Measurements from ENCODE around the gene ALDH2.

ALDH2 gene

DNA sequence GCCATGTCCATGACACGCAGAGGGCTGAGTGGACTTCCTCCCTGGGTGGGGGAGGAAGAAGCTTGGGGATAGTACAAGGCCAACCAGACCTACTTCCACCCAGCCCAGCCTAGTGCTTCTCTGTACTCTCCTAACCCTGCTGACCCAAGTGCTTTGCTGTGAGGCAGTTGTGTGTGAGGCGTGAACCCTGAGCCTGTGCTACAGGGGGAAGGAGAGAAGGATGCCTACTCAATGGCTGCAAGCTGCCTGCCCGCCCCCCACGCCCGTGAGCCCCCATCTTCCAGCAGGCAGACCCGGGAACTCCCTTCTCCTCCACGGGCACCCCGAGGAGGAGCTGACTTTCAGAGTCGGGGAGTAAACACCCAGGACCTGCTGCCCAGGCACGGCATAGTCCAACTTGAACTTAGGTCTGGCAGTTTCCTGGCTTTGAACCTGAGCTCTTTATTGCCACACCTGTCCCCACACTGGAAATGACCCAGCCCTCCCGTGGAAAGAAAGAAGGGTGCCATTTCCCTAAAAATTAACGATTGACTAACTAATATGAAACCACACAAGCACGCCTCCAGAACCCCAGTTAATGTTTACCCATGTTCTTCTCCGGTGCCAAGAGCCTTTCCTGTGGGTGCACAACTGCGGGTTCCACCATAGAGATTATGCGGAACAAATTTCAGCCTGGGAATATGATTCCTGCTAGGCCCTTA is 10.8 kb downstream of the ALDH2 start:
- no peak overlapping the region for H3K4me3 ChIP-seq (ENCODE audit: low read depth, low read length)
- DNase-seq (ENCODE audit: low read depth), result no peak
- TF ChIP-seq CTCF (conservative IDR thresholded peaks at IDR 0.05; ENCODE audit: low read depth, low read length), result no peak

DNA sequence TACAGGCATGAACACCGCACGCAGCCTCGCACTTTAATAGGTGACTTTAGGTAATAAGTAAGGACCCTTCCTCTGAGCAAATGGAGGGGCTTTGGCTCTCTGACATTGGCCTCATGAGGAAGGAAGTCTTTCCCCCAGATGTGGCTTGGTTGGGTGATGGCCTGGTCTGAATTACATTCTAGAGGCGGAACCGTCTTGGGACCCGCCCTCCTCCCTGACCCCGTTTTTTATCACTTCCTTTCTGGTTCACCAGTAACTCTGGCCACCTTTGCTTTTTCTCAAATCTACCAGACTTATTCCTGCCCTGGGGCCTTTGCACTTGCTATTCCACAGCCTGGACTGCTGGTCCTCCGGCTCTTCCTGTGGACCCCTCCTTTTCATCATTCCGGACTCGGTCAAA is 13.4 kb downstream of the ALDH2 start:
- TF ChIP-seq CTCF (conservative IDR thresholded peaks at IDR 0.05; ENCODE audit: low read depth, low read length), result no peak
- no peak for DNase-seq (ENCODE audit: low read depth)

DNA sequence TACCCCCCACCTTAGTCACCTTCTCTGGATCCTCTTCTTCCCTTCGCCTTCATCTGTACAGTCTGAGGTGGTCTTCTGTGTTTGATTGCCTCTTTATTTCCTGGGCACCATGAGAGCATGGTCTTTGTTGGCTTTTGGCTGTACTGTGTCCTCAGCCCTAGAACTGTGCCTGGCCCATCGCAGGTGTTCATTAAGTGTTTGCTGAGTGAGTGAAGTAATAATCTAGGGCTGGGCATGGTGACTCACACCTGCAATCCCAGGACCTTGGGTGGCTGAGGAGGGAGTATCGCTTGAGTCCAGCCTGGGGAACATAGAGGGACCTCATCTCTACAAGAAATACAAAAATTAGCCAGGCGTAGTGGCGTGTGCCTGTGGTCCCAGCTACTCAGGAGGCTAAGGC is 13.9 kb downstream of the ALDH2 start:
- no peak for DNase-seq (ENCODE audit: low read depth)
- H3K4me3 ChIP-seq (ENCODE audit: low read depth, low read length), result no peak overlapping the region
- no peak for TF ChIP-seq CTCF (conservative IDR thresholded peaks at IDR 0.05; ENCODE audit: low read depth, low read length)

More for the DNA sequence above, 13.4 kb downstream of the ALDH2 start:
- H3K4me3 ChIP-seq (ENCODE audit: low read depth, low read length), result no peak overlapping the region

- TF ChIP-seq CTCF (conservative IDR thresholded peaks at IDR 0.05; ENCODE audit: low read depth, low read length), result no peak
- H3K4me3 ChIP-seq (ENCODE audit: low read depth, low read length), result no peak overlapping the region
- no peak for DNase-seq (ENCODE audit: low read depth)
These were observed 14.4 kb downstream of the ALDH2 start for GRCh38 chr12:111781085-111781658.

DNA sequence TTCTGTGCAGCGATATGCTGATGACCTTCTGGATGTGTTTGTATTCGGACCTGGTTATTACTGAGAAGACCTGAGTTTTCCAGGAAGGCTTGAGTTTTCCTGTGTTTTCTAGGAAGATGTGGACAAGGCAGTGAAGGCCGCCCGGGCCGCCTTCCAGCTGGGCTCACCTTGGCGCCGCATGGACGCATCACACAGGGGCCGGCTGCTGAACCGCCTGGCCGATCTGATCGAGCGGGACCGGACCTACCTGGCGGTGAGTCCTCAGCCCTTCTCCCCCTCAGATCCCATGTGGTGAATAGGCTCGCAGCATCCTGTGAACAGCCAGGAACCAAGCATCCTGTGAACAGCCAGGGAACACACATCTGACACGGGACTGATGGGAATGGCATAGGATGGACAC is 16.3 kb downstream of the ALDH2 start:
- DNase-seq (ENCODE audit: low read depth), result no peak
- no peak overlapping the region for H3K4me3 ChIP-seq (ENCODE audit: low read depth, low read length)
- no peak for TF ChIP-seq CTCF (conservative IDR thresholded peaks at IDR 0.05; ENCODE audit: low read depth, low read length)

- H3K4me3 ChIP-seq (ENCODE audit: low read depth, low read length), result no peak overlapping the region
- no peak for DNase-seq (ENCODE audit: low read depth)
- no peak for TF ChIP-seq CTCF (conservative IDR thresholded peaks at IDR 0.05; ENCODE audit: low read depth, low read length)
These were observed 18.2 kb downstream of the ALDH2 start for GRCh38 chr12:111784953-111785352.

DNA sequence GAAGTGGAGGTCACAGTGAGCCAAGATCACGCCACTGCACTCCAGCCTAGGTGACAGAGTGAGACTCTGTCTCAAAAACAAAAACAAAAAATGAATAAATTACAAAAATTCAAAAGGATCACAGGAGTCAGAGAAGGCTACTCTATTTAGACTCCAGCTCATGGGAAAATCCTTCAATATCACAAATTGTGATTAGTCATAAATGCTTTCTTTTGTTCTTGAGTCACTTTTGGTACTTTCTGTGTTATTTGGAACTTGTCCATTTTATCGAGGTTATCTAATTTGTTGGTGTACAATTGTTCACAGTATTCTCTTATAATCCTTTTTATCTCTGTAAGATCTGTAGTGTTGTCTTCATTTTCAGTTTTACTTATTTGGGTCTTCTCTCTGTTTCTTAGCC is 18.9 kb downstream of the ALDH2 start:
- no peak for TF ChIP-seq CTCF (conservative IDR thresholded peaks at IDR 0.05; ENCODE audit: low read depth, low read length)
- no peak overlapping the region for H3K4me3 ChIP-seq (ENCODE audit: low read depth, low read length)
- DNase-seq (ENCODE audit: low read depth), result no peak

Data from choroid plexus epithelial cell (primary cell).